ENCODE results near the gene GZF1.
A peak's percentile ranks its signal among the peaks of the same experiment; 100 is the strongest.

The GZF1 gene

GRCh38 chr20:23410916-23411695, 49.1 kb downstream of the GZF1 start:
- DNase-seq, result no peak

- DNase-seq, result peak; percentile 12 to 45
These were observed 50.0 kb downstream of the GZF1 start for GRCh38 chr20:23412026-23412425.

GRCh38 chr20:23413862-23414422, 52.0 kb downstream of the GZF1 start:
- no peak for DNase-seq

GRCh38 chr20:23414526-23415188, 52.7 kb downstream of the GZF1 start:
- no peak for DNase-seq

GRCh38 chr20:23415555-23415954, 53.6 kb downstream of the GZF1 start:
- DNase-seq, result no peak

- no peak for DNase-seq
These were observed 54.1 kb downstream of the GZF1 start for GRCh38 chr20:23415959-23416583.

- DNase-seq, result peak; percentile 46 to 92
These were observed 55.9 kb downstream of the GZF1 start for GRCh38 chr20:23417861-23418260.

- no peak for DNase-seq
These were observed 57.6 kb downstream of the GZF1 start for GRCh38 chr20:23419657-23419994.

GRCh38 chr20:23419995-23420901, 58.3 kb downstream of the GZF1 start:
- peak in 1 of 2 experiments; percentile 25 for DNase-seq

- peak; percentile 92 to 97 for DNase-seq
These were observed 59.3 kb downstream of the GZF1 start, which contains the start of gene NAPB for GRCh38 chr20:23420943-23421931. Gene NAPB (minus strand): TSS chr20:23421488. CDS start chr20:23421402, 86 bp downstream.

Measured in NCI-H524 (cell line).